Nephron (organoid): ENCODE measurements around the gene MYO1G.
A peak's percentile ranks its signal among the peaks of the same experiment; 100 is the strongest.

Experiments used
- H3K27ac Mint-ChIP-seq, 3 experiments: 2 replicates each; pipeline ENCODE4 v1.8.0; 2020; ENCODE audit warnings: mixed read lengths in 3 of 3, mild to moderate bottlenecking in 2 of 3, moderate library complexity in 1 of 3
- H3K27me3 Mint-ChIP-seq: 2 replicates; pipeline ENCODE4 v1.8.0; 2021; ENCODE audit warnings: low read depth, mild to moderate bottlenecking, moderate library complexity, mixed read lengths
- H3K36me3 Mint-ChIP-seq: 2 replicates; pipeline ENCODE4 v1.8.0; 2020; ENCODE audit warnings: low read depth, mixed read lengths
- H3K4me1 Mint-ChIP-seq: 2 replicates; pipeline ENCODE4 v1.8.0; 2020; ENCODE audit warnings: mixed read lengths
- H3K4me3 Mint-ChIP-seq, 3 experiments: 2 replicates each; pipeline ENCODE4 v1.8.0; 2020; ENCODE audit warnings: mild to moderate bottlenecking in 3 of 3, mixed read lengths in 3 of 3, moderate library complexity in 2 of 3
- H3K9me3 Mint-ChIP-seq: 2 replicates; pipeline ENCODE4 v1.8.0; 2020; ENCODE audit warnings: mixed read lengths
- CTCF ChIP-seq, 3 experiments: fragments of 200-600 bp; sonication (generic); IDR thresholded peaks; one replicate each; pipeline ENCODE4 v1.5.0; 2021; ENCODE audit warnings: antibody characterized with exemption in 3 of 3; ENCODE audit not compliant: unreplicated experiment in 3 of 3

The MYO1G gene

GRCh38 chr7:44921607-44922350 is 57.0 kb downstream of the MYO1G start:
- peaks cover 4% of the 10 kb centered on the region for H3K27me3 Mint-ChIP-seq
- no peaks in the 10 kb centered on the region for H3K4me1 Mint-ChIP-seq
- H3K9me3 Mint-ChIP-seq, result no peaks in the 10 kb centered on the region
- H3K27ac Mint-ChIP-seq, result no peak overlapping the region
- peak; percentile 38 to 55 (median 47) for TF ChIP-seq CTCF (IDR thresholded peaks at IDR 0.05; ENCODE audit: unreplicated experiment in 3 of 3)
- H3K36me3 Mint-ChIP-seq, result no peaks in the 10 kb centered on the region
- H3K4me3 Mint-ChIP-seq, result no peak overlapping the region

GRCh38 chr7:44920119-44920518 is 58.7 kb downstream of the MYO1G start:
- no peaks in the 10 kb centered on the region for H3K36me3 Mint-ChIP-seq
- TF ChIP-seq CTCF (IDR thresholded peaks at IDR 0.05; ENCODE audit: unreplicated experiment in 3 of 3), result no peak
- no peaks in the 10 kb centered on the region for H3K4me1 Mint-ChIP-seq
- H3K9me3 Mint-ChIP-seq, result no peaks in the 10 kb centered on the region
- H3K27ac Mint-ChIP-seq, result no peak overlapping the region
- H3K27me3 Mint-ChIP-seq, result peaks cover 4% of the 10 kb centered on the region
- H3K4me3 Mint-ChIP-seq, result no peak overlapping the region

- Mint-ChIP-seq H3K4me3 (no peak overlapping the region), H3K4me1 (peaks cover 5% of the 10 kb centered on the region), H3K36me3 (no peaks in the 10 kb centered on the region), H3K27ac (no peak overlapping the region), H3K27me3 (no peaks in the 10 kb centered on the region), H3K9me3 (no peaks in the 10 kb centered on the region)
- no peak for TF ChIP-seq CTCF (IDR thresholded peaks at IDR 0.05; ENCODE audit: unreplicated experiment in 3 of 3)
Measured at GRCh38 chr7:44918029-44918428, 60.8 kb downstream of the MYO1G start.

GRCh38 chr7:44917465-44917864 is 61.4 kb downstream of the MYO1G start:
- Mint-ChIP-seq H3K4me3 (no peak overlapping the region), H3K9me3 (no peaks in the 10 kb centered on the region), H3K27ac (no peak overlapping the region), H3K27me3 (no peaks in the 10 kb centered on the region), H3K36me3 (no peaks in the 10 kb centered on the region), H3K4me1 (peaks cover 5% of the 10 kb centered on the region)
- no peak for TF ChIP-seq CTCF (IDR thresholded peaks at IDR 0.05; ENCODE audit: unreplicated experiment in 3 of 3)

- no peaks in the 10 kb centered on the region for H3K9me3 Mint-ChIP-seq
- no peaks in the 10 kb centered on the region for H3K27me3 Mint-ChIP-seq
- peaks cover 5% of the 10 kb centered on the region for H3K4me1 Mint-ChIP-seq
- H3K27ac Mint-ChIP-seq, result no peak overlapping the region
- no peak overlapping the region for H3K4me3 Mint-ChIP-seq
- H3K36me3 Mint-ChIP-seq, result no peaks in the 10 kb centered on the region
- no peak for TF ChIP-seq CTCF (IDR thresholded peaks at IDR 0.05; ENCODE audit: unreplicated experiment in 3 of 3)
Measured at GRCh38 chr7:44914992-44915607, 63.7 kb downstream of the MYO1G start.
